ENCODE results near the gene GIMAP6.
"Not testable (repeated sequence)": the region's sequence is repeated elsewhere in the genome, so short reads cannot be mapped to it uniquely, and the experiment has no call there.

Gene GIMAP6

GRCh38 chr7:150585199-150585598 lies 47.0 kb downstream of the GIMAP6 start:
- no peak for DNase-seq (ENCODE audit: low spot score)

- no peak for DNase-seq (ENCODE audit: low spot score)
Observed at GRCh38 chr7:150580638-150581394, 51.4 kb downstream of the GIMAP6 start.

- not testable (repeated sequence) for DNase-seq (ENCODE audit: low spot score)
Observed at GRCh38 chr7:150579979-150580637, 52.1 kb downstream of the GIMAP6 start.

Measured in cerebellar cortex (tissue), 1 donor.